Left cardiac atrium (tissue), 4 donors: ENCODE results near the gene PRRC2C. TPM values are rescaled to one million over a fixed set of nuclear protein-coding genes. Genes with fewer than 3 reads are reported as not detected.
"Not testable (repeated sequence)": the region's sequence is repeated elsewhere in the genome, so short reads cannot be mapped to it uniquely, and the experiment has no call there.

ENCODE experiments used
- ATAC-seq, 2 donors: fragments of 200-7000 bp; cut with Tn5 transposase; one replicate each; pipeline ENCODE4 v1.9.1; 2020; ENCODE audit warnings: mild to moderate bottlenecking in 2 of 2, moderate library complexity in 2 of 2
- DNase-seq: peaks from one replicate; pipeline ENCODE4 v3.0.0-alpha.2; 2020
- intact Hi-C, 2 donors: fragments of 100-400 bp; cut with DNase I; formaldehyde crosslinking; loops; one replicate each; pipeline versions ENCODE4 v1.14.1 to v1.15.1; 2022 to 2023
- total RNA-seq, 2 donors: library from RNA; stranded (reverse); fragmentation: NEBNext Ultra II Directional; extraction: Animal tissue kit (Norgen Biotek cat#: 25700); gene quantifications; one replicate each; pipeline ENCODE4 v1.2.1, GENCODE V29; 2021
- donor health status: DM: no; HTN: yes; CAD: no.
- donor health status: DM: no; HTN: yes; CAD: no; lungs with severe emphysema.
- donor health status: DM: yes; HTN: yes; CAD: no.
- donor health status: Dilated cardiomyopathy.

PRRC2C gene
- total RNA-seq, 2 donors from 2014 or later: 53.0 to 70.9 TPM

DNA sequence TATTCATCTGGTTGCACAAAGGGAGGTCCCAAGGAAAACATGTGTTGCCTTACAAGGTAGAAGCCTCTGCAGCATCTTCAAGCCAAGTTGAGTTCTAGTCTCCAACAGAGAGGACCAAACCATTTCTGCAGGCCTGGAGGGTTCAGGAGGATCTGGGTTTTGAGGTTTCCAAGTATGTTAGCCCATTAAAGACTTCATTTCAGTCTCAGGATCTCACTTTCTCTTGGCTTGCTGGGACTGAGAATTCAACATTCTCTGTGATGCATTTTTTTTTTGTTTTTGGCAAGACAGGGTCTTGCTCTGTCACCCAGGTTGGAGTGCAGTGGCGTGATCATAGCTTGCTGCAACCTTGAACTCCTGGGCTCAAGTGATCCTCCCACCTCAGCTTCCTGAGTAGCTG, 128.0 kb downstream of the PRRC2C start:
- intact Hi-C loops: no loop called here
- no peak for DNase-seq
- no peak for ATAC-seq

DNA sequence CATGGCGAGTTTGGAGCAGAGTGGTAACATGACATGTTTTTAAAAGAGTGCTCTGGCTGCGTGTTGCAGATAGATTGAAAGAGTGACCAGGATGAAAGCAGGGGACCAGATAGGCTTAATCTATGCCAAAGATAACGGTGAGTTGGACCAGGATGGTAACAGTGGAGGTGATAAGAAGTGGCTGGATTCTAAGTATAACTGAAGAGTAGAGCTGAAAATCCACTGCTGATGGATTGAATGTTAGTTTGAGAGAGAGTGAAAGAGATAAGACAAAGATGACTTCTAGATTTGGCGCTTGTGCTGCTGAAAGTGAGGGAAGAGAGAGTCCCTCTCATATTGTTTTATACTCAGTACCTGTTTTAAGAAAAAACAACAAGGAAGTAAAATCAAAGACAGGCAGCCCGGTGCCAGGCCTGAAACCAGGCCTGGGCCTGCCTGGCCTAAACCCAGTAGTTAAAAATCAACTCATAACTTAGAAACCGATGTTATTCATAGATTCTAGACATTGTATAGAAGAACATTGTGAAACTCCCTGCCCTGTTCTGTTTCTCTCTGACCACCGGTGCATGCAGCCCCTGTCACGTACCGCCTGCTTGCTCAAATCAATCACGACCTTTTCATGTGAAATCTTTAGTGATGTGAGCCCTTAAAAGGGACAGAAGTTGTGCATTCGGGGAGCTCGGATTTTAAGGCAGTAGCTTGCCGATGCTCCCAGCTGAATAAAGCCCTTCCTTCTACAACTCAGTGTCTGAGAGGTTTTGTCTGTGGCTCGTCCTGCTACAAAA, 130.0 kb downstream of the PRRC2C start:
- ATAC-seq, DNase-seq, intact Hi-C loops: not testable (repeated sequence)

DNA sequence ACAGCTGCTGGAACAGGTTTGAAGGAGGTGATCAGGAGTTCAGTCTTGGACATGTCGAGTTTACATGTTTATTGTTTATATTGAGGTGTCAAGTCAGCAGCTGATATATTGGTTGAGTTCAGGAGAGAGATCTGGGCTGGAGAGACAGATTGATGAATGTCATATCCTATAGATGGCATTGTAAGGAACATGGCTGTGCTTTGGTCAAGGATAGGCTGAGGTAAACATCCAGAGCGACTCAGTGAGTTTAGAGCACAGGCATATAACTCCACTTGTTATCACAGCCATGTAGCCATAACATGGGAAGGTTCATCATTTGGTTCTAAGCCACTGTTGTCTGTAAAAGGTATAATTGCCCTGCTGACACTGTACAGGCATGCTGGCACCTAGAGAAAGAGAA, 131.3 kb downstream of the PRRC2C start:
- intact Hi-C loops: no loop called here
- DNase-seq (no peak), ATAC-seq (no peak)

DNA sequence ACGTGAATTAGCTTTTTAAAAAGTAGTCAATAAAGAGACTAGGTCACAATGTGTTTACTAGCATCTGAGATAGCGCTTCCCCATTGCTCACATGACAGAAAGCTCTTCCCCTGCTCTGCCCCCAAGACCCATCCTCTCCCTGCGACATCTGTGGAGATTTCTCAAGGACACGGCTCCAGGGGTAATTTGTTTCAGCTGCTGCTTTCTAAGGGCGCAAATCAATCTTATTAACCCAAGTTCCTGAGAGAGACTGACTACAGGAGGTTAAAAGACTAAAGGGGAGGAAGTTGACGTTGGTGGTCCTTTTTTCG, 136.8 kb downstream of the PRRC2C start, which contains the start of gene MYOCOS:
Gene MYOCOS (plus strand): TSS at position 92 of the 311 bp plus-strand sequence. CDS start 1,641 bp downstream, outside the sequence.
- DNase-seq (no peak), ATAC-seq (no peak)
- intact Hi-C loops: no loop called here

DNA sequence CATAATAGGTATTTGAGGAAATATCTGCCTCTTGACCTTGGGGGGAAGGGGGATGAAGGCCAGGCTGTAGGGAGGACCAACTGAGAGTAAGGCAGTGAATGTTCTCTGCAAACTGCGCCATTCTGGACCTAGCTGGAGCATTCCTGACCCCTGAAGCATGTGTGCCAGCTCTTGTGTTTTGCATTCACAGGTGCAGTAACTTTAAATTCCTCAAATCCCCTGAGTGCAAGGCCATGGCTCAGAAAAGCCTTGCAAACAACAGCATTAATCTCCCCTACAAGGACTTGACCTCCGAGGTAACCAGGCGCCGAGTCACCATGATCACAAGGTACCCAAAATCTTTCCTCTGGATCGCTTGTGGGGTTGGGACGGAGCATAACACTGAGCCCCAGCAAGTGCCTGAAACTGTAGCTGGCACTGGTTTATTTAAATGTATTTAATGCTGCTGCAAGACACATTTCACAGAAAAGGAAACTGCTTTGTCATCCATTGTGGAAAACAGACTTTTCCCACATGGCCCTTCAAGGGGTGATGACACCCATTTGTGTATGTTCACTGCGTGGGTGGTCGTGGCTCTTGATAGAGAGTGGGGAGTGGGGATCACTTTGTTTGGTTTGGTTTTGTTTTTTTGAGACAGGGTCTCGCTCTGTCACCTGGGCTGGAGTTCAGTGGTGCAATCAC, 138.5 kb downstream of the PRRC2C start:
- no peak for ATAC-seq
- intact Hi-C loops: no loop called here

DNA sequence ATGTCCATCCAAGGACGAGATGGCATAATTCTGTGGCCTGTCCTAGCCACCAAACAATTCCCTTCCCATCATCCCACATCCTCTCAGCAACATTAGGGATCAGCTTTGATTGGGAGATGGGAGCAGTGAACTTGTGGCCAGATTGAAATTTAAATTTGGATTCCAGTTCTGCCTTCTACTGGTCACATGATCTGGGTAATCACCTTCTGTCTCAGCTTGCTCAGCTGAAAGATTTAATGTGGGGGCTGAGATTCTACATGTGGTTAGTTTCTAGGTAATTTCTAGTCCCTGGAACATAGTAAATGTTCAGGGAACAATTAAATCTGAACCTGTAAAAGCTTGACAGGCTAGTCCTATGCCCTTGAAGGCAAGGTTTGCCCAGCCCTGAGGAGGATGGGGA, 139.9 kb downstream of the PRRC2C start:
- DNase-seq (no peak), ATAC-seq (no peak)
- intact Hi-C loops: no loop called here

More for the DNA sequence above, 138.5 kb downstream of the PRRC2C start:
- DNase-seq: no peak

DNA sequence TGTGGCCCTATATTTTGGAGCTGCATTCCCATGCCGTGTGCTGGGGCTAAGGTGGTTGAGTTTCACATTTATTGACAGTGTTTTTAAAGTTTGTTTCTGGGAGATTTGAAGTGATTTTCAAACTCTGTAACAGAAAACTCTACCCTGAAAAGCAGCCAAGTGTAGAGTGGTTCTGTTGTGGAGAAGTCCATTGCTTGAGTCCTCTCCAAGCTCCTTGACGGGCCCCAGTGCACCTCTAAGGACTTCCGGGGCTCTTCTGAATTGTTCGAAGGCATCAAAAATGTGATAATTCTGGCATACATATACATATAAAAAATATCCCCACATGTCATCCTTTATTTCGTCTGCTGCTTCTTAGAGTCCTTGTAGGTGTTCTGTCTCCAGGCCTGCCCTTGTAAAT, 141.7 kb downstream of the PRRC2C start:
- DNase-seq (no peak), ATAC-seq (no peak)
- intact Hi-C loops: no loop called here

DNA sequence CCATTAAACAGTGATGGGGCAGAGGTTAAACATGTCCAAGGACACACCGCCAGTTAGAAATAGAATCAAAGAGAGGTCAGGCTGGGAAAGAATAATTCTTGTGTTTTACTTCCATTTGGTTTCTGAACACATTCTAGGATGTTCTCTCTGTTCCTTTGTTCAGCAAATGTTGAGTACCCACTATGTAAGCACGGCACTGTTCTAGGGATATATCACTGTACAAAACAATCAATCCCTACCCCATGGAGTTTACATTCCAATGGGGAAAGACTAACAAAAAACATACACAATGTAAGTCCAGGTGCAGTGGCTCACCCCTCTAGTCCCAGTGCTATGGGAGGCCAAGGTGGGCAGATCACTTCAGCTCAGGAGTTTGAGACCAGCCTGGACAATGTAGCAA, 142.9 kb downstream of the PRRC2C start:
- intact Hi-C loops: no loop called here
- DNase-seq: no peak
- ATAC-seq: no peak

- ATAC-seq (no peak), DNase-seq (no peak)
- intact Hi-C loops: no loop called here
Observed at GRCh38 chr1:171635661-171636060, 150.3 kb downstream of the PRRC2C start.

DNA sequence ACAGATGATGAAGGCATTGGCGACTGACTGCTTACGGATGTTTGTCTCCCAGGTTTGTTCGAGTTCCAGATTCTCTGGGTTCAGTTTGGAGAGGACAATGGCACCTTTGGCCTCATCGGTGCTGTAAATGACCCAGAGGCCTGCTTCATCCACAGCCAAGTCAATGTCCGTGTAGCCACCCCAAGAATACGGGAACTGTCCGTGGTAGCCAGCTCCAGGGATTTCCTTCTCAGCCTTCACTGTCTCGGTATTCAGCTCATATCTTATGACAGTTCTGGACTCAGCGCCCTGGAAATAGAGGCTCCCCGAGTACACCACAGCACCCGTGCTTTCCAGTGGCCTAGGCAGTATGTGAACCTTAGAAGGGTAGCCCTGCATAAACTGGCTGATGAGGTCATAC, 150.8 kb downstream of the PRRC2C start:
- DNase-seq (no peak), ATAC-seq (no peak)
- intact Hi-C loops: no loop called here

- intact Hi-C loops: no loop called here
- no peak for ATAC-seq
- DNase-seq: no peak
Observed at GRCh38 chr1:171637928-171638576, 152.7 kb downstream of the PRRC2C start.

- no peak for ATAC-seq
- no peak for DNase-seq
- intact Hi-C loops: loop anchor here in 1 of 2 donors (10.0 kb wide), 2 partner anchors 75 to 345 kb away; no protein-coding TSS in a partner anchor
Observed at GRCh38 chr1:171640225-171640624, 154.9 kb downstream of the PRRC2C start.

- no peak for ATAC-seq
- intact Hi-C loops: loop anchor here in 1 of 2 donors (10.0 kb wide), 2 partner anchors 74 to 344 kb away; no protein-coding TSS in a partner anchor
- no peak for DNase-seq
Observed at GRCh38 chr1:171641076-171641864, 155.9 kb downstream of the PRRC2C start.

- intact Hi-C loops: loop anchor here in 1 of 2 donors (10.0 kb wide), 2 partner anchors 73 to 343 kb away; no protein-coding TSS in a partner anchor
- DNase-seq (no peak), ATAC-seq (no peak)
Observed at GRCh38 chr1:171642197-171642596, 156.9 kb downstream of the PRRC2C start.

Other genes starting within 250 kb of the PRRC2C start
- gene FMO1, start 237.0 kb upstream of the PRRC2C start, total RNA-seq: under 1 TPM in 1 of 2 donors, not detected in 1; 0.62 TPM
- gene FMO4, start 171.3 kb upstream of the PRRC2C start, total RNA-seq: 1 to 10 TPM; 3.1 to 3.8 TPM
- not detected for gene MYOCOS, start 136.7 kb downstream of the PRRC2C start, total RNA-seq
- 10 to 100 TPM in 1 of 2 donors, 1 to 10 TPM in 1; 7.4 to 10.9 TPM for gene MYOC, start 167.2 kb downstream of the PRRC2C start, total RNA-seq